Measurements from ENCODE around the gene PRDX5.

GRCh38 chr11:64364911-64365310 lies 47.0 kb downstream of the PRDX5 start:
- TF ChIP-seq, protein P1, sequence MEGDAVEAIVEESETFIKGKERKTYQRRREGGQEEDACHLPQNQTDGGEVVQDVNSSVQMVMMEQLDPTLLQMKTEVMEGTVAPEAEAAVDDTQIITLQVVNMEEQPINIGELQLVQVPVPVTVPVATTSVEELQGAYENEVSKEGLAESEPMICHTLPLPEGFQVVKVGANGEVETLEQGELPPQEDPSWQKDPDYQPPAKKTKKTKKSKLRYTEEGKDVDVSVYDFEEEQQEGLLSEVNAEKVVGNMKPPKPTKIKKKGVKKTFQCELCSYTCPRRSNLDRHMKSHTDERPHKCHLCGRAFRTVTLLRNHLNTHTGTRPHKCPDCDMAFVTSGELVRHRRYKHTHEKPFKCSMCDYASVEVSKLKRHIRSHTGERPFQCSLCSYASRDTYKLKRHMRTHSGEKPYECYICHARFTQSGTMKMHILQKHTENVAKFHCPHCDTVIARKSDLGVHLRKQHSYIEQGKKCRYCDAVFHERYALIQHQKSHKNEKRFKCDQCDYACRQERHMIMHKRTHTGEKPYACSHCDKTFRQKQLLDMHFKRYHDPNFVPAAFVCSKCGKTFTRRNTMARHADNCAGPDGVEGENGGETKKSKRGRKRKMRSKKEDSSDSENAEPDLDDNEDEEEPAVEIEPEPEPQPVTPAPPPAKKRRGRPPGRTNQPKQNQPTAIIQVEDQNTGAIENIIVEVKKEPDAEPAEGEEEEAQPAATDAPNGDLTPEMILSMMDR (IDR thresholded peaks at IDR 0.05) = no peak
- TF ChIP-seq POLR2AphosphoS5 (IDR thresholded peaks at IDR 0.05; ENCODE audit: insufficient read depth in 1 of 2, low read depth in 1 of 2) = no peak
